Activated CD4-positive, alpha-beta T cell treated with anti-CD3 and anti-CD28 coated beads for 1 hour (primary cell): ENCODE data around the gene GUCY1B1.

Experiments
- DNase-seq: peaks from one replicate; pipeline ENCODE4 v3.0.0-alpha.2; 2020

Gene GUCY1B1

GRCh38 chr4:155802190-155802959, 43.6 kb downstream of the GUCY1B1 start:
- no peak for DNase-seq

GRCh38 chr4:155805016-155805415, 46.2 kb downstream of the GUCY1B1 start:
- DNase-seq: no peak

- no peak for DNase-seq
These were observed 48.2 kb downstream of the GUCY1B1 start for GRCh38 chr4:155807021-155807420.

- no peak for DNase-seq
These were observed 51.0 kb downstream of the GUCY1B1 start for GRCh38 chr4:155809835-155810234.

- DNase-seq: no peak
These were observed 52.3 kb downstream of the GUCY1B1 start for GRCh38 chr4:155811083-155811482.

GRCh38 chr4:155818639-155819038, 59.8 kb downstream of the GUCY1B1 start:
- no peak for DNase-seq

GRCh38 chr4:155819066-155819465, 60.2 kb downstream of the GUCY1B1 start:
- DNase-seq: no peak

GRCh38 chr4:155820887-155821518, 62.2 kb downstream of the GUCY1B1 start:
- no peak for DNase-seq

DNA sequence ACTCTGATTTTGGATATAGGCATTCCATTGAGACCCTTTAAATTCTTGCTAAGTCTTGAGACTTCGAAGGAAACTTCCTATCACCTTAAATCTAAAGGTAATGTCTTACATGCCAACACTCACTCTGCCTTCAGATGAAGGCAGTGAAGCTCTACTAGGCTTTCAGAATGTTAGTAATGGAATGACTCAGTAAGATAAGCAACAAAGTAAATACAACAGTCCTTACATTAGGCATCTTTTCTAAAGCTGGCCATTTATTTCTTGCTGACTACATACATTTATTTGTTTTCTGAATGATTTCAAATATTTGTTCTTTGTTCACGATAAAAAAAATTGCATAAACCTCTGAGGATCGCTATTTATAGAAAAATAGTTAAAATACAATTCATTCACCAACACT, 63.8 kb downstream of the GUCY1B1 start:
- no peak for DNase-seq

GRCh38 chr4:155828628-155829027, 69.8 kb downstream of the GUCY1B1 start:
- DNase-seq: no peak

- no peak for DNase-seq
These were observed 73.8 kb downstream of the GUCY1B1 start for GRCh38 chr4:155832664-155833063.

GRCh38 chr4:155837203-155837796, 78.5 kb downstream of the GUCY1B1 start:
- no peak for DNase-seq

GRCh38 chr4:155842080-155842479, 83.3 kb downstream of the GUCY1B1 start:
- no peak for DNase-seq

DNA sequence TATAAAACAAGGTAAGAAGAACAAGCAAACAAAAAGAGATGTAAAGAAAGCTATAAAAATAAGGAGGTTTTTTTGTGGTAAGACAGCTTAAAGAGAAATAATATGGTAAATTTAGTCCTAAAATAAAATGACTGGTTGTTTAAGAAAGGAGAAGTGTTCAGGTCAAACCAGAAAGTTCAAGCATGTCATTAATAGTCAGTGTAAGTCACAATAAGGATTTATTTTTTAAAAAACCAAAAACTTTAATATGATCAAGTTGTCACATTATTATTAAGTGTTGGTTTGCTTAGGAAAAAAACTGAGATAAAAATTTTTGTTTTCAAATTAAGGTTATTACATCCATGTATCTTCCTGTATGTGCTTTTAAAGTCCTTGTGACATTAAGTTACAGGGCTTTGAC, 88.1 kb downstream of the GUCY1B1 start:
- DNase-seq: no peak

DNA sequence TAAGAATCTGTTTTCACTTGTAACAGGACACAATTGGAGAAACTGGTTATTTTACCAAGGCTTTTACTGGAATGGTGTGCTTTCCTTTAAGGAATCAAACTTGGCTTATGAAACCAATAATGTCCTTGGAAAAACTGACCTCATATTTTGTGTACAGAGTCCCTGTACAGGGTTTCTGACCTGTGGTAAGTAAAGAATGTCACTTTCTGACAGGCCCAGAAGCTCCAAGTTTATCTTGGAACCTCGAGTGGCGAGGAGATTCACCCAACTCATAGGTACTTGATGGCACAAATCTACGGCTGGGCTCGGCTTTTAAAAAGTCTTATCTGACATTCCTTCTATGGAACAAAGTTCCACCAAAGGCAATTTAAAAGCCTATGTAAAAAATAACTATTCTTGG, 90.2 kb downstream of the GUCY1B1 start:
- no peak for DNase-seq

- no peak for DNase-seq
These were observed 94.4 kb downstream of the GUCY1B1 start for GRCh38 chr4:155853189-155853588.

DNA sequence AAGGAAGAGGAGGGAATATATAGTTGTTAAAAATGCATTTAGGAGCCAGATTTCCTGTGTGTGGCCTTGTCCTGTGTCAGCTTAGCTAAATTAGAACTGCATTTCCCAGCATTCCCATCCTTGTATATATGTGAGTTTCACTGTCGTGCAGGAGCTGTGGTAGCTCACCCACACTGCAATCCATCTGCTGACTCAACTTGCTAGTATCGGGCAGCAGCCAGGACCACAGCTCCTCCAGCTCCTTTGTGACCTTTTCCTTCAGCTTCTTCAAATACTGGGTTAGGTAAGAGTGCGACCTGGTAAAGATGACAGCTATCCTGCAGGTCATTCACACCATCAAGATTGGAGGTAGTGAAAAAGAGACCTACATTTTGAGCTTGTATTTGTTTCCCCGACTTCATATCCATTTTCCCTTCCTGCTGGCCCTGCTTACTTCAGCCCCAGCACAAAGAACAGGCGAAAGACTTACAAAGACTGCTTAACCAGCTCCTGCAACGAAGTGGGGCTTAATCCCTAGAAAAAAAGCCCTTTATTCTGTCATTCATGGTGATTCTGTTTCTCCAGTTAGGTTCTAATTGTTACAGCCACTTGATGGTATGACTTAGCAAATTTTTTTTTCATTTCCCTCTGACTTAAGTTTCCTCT, 95.9 kb downstream of the GUCY1B1 start:
- DNase-seq: no peak

GRCh38 chr4:155855897-155856296, 97.1 kb downstream of the GUCY1B1 start:
- no peak for DNase-seq
